Thyroid gland (tissue), 4 donors: ENCODE measurements around the gene CFAP46.

Source experiments
- POLR2A ChIP-seq, 2 donors: fragments of 450-650 bp; IDR thresholded peaks; one replicate each; pipeline ENCODE4 v1.6.1; 2017; ENCODE audit warnings: antibody characterized with exemption in 2 of 2, mild to moderate bottlenecking in 2 of 2, moderate library complexity in 1 of 2
- TF ChIP-seq, protein P1 (sequence below), 6 experiments: fragments of 200-600 bp in 3 of 6; fragments of 450-650 bp in 3 of 6; sonication (generic) in 3 of 6; IDR thresholded peaks; one replicate each; pipeline ENCODE4 v1.5.1; 2016 to 2019; ENCODE audit warnings: antibody characterized with exemption in 6 of 6, mild to moderate bottlenecking in 2 of 6, inconsistent platforms in 1 of 6, moderate library complexity in 1 of 6

DNA sequence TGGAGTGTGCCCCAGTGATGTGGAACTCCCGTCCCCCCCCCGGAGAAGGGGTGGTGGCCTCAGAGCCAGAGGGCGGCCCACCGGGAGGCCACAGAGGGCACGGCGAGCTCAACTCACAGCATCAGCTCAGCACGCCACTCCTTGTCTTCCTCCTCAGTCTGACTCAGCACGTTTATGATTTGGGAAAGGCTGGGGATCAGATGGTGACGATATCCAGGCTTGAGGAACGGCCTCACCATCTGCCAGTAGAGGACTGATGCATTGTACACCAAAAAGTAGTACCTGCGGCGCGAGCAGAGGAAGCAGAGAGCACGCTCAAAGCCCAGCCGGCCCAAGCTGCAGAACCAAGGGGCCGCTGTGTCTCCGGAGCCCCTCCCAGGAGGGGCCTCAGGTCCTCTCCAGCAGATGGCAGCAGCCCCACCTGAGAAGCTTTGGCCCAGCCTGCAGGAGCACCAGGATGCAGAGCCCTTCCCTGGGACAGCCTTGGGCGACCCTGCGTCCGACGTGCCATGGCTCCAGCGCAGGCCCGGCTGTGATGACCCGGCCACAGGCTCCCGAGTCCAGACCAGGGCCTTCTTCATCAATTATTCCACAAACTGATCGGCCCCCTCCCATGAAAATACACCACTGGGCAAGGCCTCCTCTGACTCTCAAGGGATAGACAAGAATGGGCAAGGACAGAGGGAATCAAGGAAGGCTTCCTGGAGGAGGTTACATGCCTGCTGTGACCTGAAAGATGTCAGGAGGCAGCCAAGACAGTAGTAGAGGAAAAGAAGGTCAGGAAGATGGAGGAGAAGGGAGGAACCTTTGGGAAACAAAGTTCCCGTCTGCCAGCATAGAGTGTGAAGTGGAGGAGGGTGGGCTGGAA, 3.7 kb downstream of the CFAP46 start:
- TF ChIP-seq, protein P1, sequence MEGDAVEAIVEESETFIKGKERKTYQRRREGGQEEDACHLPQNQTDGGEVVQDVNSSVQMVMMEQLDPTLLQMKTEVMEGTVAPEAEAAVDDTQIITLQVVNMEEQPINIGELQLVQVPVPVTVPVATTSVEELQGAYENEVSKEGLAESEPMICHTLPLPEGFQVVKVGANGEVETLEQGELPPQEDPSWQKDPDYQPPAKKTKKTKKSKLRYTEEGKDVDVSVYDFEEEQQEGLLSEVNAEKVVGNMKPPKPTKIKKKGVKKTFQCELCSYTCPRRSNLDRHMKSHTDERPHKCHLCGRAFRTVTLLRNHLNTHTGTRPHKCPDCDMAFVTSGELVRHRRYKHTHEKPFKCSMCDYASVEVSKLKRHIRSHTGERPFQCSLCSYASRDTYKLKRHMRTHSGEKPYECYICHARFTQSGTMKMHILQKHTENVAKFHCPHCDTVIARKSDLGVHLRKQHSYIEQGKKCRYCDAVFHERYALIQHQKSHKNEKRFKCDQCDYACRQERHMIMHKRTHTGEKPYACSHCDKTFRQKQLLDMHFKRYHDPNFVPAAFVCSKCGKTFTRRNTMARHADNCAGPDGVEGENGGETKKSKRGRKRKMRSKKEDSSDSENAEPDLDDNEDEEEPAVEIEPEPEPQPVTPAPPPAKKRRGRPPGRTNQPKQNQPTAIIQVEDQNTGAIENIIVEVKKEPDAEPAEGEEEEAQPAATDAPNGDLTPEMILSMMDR (IDR thresholded peaks at IDR 0.05) = no peak
- no peak for TF ChIP-seq POLR2A (IDR thresholded peaks at IDR 0.05)
